Fibroblast of skin of left biceps (primary cell): ENCODE results near the gene VPS51.
A peak's percentile ranks its signal among the peaks of the same experiment; 100 is the strongest.
"Not testable (repeated sequence)": the region's sequence is repeated elsewhere in the genome, so short reads cannot be mapped to it uniquely, and the experiment has no call there.

ENCODE experiments used
- DNase-seq, 2 experiments: peaks; one replicate each; pipeline ENCODE4 v3.0.0-alpha.2; 2013; ENCODE audit warnings: low read depth in 2 of 2

Gene VPS51

GRCh38 chr11:65107751-65108468, 11.9 kb downstream of the VPS51 start:
- DNase-seq, result no peak

GRCh38 chr11:65108469-65109123, 12.6 kb downstream of the VPS51 start:
- no peak for DNase-seq

- DNase-seq, result no peak
Measured at GRCh38 chr11:65109231-65110198, 13.5 kb downstream of the VPS51 start.

GRCh38 chr11:65110354-65110861, 14.4 kb downstream of the VPS51 start:
- peak; percentile 35 to 36 for DNase-seq

- no peak for DNase-seq
Measured at GRCh38 chr11:65111159-65111743, 15.2 kb downstream of the VPS51 start.

GRCh38 chr11:65111744-65112545, 15.9 kb downstream of the VPS51 start, which contains the start of gene TM7SF2:
TM7SF2 (plus strand) TSS chr11:65111872; CDS start chr11:65112016, 144 bp downstream.
- DNase-seq, result peak; percentile 47 to 61

GRCh38 chr11:65112546-65113360, 16.7 kb downstream of the VPS51 start:
- DNase-seq, result no peak

- DNase-seq, result no peak
Measured at GRCh38 chr11:65113361-65113756, 17.3 kb downstream of the VPS51 start.

GRCh38 chr11:65113839-65114238, 17.8 kb downstream of the VPS51 start:
- DNase-seq, result no peak

- no peak for DNase-seq
Measured at GRCh38 chr11:65114538-65115171, 18.6 kb downstream of the VPS51 start.

GRCh38 chr11:65115361-65116082, 19.5 kb downstream of the VPS51 start:
- no peak for DNase-seq

- no peak for DNase-seq
Measured at GRCh38 chr11:65116370-65117205, 20.6 kb downstream of the VPS51 start.

GRCh38 chr11:65117206-65118096, 21.4 kb downstream of the VPS51 start, which contains the start of gene ZNHIT2:
ZNHIT2 (minus strand) TSS chr11:65117701; CDS start chr11:65117653, 48 bp downstream.
- peak; percentile 94 to 96 for DNase-seq

- no peak for DNase-seq
Measured at GRCh38 chr11:65118097-65118837, 22.3 kb downstream of the VPS51 start.

- DNase-seq, result not testable (repeated sequence)
Measured at GRCh38 chr11:65118891-65119669, 23.1 kb downstream of the VPS51 start.
